ENCODE results near the gene PIGZ. TPM values are rescaled to one million over a fixed set of nuclear protein-coding genes. Genes with fewer than 3 reads are reported as not detected.
A peak's percentile ranks its signal among the peaks of the same experiment; 100 is the strongest.
"Not testable (repeated sequence)": the region's sequence is repeated elsewhere in the genome, so short reads cannot be mapped to it uniquely, and the experiment has no call there.

The PIGZ gene
- polyA plus RNA-seq, 3 donors: 2.2 to 7.7 (median 5.8) TPM

DNA sequence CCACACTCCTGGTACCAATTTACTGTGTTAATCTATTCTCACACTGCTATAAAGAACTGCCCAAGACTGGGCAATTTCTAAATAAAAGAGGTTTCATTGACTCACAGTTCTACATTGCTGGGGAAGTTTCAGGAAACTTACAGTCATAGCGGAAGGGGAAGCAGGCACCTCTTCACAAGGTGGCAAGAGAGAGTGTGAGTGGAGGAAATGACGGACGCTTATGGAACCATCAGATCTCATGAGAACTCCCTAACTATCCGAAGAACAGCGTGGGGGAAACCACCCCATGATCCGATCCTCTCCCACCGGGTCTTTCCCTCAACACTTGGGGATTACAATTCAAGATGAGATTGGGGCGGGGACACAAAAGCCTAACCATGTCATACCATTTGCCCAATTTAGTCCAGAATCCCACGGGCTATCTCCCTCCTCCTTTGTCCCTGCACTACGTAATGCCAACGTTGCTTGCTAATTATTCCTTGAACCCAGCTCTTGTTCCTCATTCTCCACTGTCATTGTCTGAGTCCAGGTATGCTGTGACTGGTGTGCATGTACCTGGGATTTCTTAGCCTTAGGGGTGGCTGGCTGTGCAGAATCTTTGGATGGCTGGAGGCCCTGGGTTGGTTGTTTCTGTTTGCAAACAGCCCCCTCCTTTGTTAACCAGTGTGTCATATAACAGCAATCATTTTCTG is 3.4 kb downstream of the PIGZ start:
- WGBS, 3 donors: 88 to 94% (median 93%) methylated on average over 11 of the region's 11 CpGs
- no peak overlapping the region for H3K27ac ChIP-seq (ENCODE audit: low read depth, low read length)

DNA sequence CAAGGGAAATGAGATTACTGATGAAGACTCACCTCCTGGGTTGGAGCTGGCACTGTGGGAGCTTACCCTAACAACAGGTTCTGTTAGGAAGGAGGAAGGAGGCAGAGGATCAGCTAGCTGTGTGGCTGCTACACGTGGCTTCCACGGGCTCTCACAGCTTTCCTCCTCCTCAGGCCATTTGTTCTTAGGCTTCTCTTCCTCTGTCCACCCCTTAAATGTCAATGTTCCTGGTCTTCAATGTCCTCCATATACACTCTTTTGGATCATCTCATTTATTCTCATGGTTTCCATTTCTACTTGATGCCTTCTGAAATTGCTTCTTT is 5.0 kb downstream of the PIGZ start:
- no peak overlapping the region for H3K27ac ChIP-seq (ENCODE audit: low read depth, low read length)
- WGBS, 3 donors: 75 to 93% (median 85%) methylated on average over 2 of the region's 2 CpGs

DNA sequence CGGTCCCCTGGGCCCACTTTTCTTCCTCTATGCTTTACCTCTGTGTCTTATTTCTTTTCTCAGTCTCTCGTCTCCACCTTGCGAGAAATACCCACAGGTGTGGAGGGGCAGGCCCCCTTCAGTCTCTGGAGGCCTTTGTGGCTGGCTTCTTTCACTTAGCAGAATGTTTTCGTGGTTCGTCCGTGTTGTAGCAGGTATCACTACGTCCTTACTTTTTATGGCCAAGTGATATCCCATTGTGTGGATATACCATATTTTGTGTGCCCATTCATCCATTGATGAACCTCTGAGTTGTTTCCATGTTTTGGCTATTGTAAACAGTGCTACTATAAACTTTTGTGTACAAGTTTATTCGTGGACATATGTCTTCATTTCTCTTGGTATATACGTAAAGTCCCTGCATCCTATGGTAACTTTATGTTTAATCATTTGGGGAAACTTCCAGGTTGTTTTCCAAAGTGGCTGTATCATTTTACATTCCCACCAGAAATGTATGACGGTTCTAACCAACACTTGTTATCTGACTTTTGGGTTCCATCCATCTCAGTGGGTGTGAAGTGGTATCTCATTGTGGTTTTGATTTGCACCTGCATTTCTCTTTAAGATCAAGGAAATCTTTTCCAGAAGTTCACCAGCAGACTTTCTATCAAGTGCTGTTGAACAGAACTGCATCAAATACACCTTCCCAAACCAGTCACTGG is 5.6 kb downstream of the PIGZ start:
- no peak overlapping the region for H3K27ac ChIP-seq (ENCODE audit: low read depth, low read length)
- WGBS, 3 donors: 90 to 92% (median 90%) methylated on average over 10 of the region's 10 CpGs

DNA sequence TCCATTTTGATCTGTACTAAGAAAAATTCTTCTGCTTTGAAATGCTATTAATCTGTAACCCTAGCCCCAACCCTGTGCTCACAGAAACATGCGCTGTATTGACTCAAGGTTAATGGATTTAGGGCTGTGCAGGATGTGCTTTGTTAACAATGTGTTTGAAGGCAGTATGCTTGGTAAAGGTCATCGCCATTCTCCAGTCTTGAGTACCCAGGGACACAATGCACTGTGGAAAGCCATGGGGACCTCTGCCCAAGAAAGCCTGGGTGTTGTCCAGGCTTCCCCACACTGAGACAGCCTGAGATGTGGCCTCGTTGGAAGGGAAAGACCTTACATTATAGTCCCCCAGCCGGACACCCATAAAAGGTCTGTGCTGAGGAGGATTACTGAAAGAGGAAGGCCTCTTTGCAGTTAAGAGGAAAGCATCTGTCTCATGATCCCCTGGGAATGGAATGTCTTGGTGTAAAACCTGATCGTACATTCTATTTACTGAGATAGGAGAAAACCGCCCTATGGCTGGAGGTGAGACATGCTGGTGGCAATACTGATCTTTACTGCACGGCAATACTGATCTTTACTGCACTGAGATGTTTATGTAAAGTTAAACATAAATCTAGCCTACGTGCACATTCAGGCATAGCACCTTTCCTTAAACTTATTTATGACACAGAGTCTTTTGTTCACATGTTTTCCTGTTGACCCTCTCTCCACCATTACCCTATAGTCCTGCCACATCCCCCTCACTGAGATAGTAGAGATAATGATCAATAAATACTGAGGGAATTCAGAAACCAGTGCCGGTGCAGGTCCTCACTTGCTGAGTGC is 6.3 kb downstream of the PIGZ start:
- no peak overlapping the region for H3K27ac ChIP-seq (ENCODE audit: low read depth, low read length)
- 72 to 81% (median 73%) methylated on average over 9 of the region's 9 CpGs for WGBS, 3 donors

DNA sequence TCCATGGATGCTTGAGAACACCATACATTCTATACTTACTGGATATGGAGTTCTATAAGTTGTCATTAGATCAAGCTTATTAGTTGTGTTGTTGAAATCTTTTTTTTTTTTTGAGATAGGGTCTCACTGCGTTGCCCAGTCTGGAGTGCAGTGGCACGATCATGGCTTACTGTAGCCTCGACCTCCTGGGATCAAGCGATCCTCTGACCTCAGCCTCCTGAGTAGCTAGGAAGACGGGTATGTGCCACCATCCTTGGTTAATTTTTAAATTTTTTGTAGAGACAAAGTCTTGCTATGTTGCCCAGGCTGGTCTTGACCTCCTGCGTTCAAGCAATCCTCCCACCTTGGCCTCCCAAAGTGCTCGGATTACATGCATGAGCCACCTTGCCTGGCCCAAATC is 13.8 kb downstream of the PIGZ start:
- WGBS, 3 donors: 80 to 95% (median 90%) methylated on average over 7 of the region's 7 CpGs

DNA sequence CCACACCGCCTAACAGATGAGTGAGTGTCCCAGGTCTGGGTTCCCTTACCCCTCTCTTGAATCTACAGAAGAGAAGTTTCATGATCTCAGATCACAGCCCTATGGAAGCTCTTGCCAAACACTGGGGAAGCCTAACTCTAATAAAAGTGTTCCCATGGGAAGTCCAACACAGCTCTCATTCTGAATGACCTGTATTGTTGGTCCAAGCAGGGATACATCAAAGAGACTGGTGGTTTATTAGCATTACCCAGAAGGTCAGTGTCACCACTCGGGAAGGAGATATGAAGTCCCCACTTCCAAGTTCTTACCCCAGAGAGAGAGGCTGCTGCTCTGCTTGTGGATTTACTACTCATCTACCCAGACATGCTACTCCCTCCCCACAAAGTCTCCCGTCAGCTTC is 17.3 kb downstream of the PIGZ start:
- WGBS, 3 donors: 92 to 93% (median 93%) methylated on average over 3 of the region's 3 CpGs
- no peak overlapping the region for H3K27ac ChIP-seq (ENCODE audit: low read depth, low read length)

More for the DNA sequence above, 13.8 kb downstream of the PIGZ start:
- H3K27ac ChIP-seq (ENCODE audit: low read depth, low read length): no peak overlapping the region

DNA sequence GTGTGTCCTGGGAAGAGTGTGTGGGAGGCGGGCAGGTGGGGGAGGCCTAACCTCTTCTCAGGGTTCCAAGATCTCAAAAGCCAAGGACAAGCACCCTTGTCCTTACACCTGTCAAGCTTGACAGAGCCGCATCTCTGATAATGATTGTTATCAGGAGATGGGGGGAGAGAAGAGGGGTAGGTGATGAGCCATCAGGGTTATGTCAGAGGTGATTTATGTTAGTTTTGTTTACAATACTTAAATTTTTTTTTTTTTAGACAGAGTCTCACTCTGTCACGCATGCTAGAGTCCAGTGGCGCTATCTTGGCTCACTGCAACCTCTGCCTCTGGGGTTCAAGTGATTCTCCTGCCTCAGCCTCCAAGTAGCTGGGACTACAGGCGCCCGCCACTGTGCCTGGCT is 18.9 kb downstream of the PIGZ start:
- WGBS, 3 donors: 94 to 96% (median 96%) methylated on average over 6 of the region's 6 CpGs
- no peak overlapping the region for H3K27ac ChIP-seq (ENCODE audit: low read depth, low read length)

DNA sequence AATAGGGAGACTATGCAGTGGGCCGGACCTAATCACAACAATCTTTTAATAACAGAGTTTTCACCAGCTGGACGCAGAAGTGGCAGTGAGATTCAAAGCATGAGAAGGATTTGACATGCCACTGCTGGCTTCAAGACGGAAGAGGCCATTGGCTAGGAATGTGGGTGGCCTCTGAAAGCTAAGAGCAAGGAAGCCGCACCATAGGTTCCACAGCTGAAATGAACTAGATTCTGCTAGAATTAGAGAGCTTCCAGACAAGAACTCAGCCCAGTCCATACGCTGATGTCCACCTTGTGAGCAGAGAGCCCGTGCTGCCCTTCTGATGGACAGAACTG is 19.4 kb downstream of the PIGZ start:
- 85 to 86% (median 86%) methylated on average over 6 of the region's 6 CpGs for WGBS, 3 donors
- no peak overlapping the region for H3K27ac ChIP-seq (ENCODE audit: low read depth, low read length)

DNA sequence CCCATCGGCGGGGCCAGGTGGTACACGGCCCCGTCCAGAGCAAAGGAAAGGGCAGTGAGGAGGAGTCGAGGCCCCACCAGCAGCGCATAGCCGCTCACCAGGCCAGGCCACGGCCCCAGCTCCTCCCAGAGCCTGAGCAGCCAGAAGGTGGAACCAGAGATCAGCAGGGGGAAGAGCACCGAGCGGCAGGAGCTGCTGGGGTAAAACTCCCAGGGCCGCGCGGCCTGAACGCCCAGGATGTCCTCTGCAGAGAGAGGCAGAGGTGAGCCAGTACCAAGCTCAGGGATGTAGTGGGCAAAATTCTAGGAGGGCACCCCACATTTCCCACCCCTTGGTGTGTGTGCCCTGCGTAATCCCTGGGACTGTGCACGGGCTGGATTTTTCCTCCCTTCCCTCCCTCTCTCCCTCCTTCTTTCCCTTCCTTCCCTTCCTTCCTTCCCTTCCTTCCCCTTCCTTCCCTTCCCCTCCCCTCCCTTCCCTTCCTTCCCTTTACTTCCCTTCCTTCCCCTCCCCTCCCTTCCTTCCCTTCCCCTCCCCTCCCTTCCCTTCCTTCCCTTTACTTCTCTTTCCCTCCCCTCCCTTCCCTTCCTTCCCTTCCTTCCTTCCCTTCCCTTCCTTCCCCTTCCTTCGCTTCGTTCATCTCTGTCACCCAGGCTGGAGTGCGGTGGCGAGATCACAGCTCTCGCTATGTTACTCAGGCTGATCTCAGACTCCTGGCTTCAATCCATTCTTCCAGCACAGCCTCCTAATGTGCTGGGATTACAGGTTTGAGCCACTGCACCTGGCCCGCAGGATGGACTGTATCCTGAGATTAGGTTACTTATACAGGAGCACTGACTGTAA is 20.0 kb downstream of the PIGZ start:
- no peak overlapping the region for H3K27ac ChIP-seq (ENCODE audit: low read depth, low read length)
- WGBS, 3 donors: 49 to 52% (median 50%) methylated on average over 22 of the region's 22 CpGs

DNA sequence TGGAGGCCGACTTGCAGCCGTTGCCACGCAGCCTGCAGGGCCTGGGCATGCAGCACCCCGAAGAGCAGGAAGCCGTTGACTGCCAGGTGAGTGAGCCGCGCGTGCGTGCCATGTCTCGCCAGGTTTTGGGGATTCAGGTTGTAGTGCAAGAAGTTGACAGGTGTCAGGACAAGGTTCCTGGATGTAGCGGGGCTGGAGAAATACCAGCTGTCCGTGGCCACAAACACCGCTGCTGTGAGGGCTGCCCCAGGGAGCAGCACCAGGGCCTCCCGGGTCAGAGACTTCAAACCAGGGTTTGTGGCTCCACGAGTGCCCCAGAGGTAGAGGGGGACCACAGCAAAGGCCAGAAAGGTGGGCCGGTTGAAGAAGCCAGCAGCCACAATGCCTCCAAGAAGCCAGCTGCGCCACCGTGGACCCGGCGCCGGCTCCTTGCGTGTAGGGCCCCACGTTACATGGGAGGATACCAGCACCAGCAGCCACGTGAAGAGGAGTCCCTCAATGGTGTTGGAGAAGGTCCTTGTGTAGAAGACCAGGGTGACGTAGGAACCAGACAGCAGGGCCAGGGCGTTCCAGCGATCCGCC is 20.7 kb downstream of the PIGZ start:
- no peak overlapping the region for H3K27ac ChIP-seq (ENCODE audit: low read depth, low read length)

DNA sequence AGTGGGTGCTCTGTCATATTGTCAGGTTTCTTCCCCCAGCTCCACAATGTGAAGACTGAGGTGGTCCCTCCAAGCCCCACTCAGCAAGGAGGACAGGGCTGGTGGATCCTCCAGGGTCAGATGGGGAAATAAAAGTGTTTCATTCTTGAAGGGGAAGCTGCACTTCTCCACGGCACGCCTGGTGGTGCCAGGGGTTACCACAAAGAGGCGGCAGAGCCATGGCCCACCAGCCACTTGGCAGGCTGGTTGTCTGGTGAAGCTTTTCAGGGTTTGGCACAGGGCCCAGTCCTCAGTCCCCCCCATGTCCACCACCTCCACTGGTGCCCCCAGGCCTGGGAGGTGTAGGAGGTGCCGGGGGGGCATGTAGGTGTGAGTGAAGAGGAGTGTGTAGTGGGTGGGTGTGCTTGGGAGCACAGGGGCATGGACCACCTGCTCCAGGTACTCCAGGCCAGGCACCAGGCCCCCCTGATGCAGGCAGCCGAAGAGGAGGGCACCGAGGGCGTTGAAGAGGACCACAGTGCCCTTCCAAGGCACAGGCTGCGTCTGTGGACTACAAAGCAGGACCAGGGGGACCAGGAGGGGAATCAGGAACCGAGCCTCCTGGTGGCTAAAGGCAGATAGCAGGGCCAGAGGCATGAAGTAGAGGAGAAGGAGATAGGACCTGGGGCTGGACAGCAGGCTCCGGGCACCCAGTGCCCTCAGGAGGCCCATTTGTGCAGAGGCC is 21.3 kb downstream of the PIGZ start:
- WGBS, 3 donors: 74 to 82% (median 77%) methylated on average over 10 of the region's 10 CpGs
- H3K27ac ChIP-seq (ENCODE audit: low read depth, low read length): no peak overlapping the region

More for the DNA sequence above, 20.7 kb downstream of the PIGZ start:
- WGBS, 3 donors: 83 to 87% (median 87%) methylated on average over 28 of the region's 28 CpGs

DNA sequence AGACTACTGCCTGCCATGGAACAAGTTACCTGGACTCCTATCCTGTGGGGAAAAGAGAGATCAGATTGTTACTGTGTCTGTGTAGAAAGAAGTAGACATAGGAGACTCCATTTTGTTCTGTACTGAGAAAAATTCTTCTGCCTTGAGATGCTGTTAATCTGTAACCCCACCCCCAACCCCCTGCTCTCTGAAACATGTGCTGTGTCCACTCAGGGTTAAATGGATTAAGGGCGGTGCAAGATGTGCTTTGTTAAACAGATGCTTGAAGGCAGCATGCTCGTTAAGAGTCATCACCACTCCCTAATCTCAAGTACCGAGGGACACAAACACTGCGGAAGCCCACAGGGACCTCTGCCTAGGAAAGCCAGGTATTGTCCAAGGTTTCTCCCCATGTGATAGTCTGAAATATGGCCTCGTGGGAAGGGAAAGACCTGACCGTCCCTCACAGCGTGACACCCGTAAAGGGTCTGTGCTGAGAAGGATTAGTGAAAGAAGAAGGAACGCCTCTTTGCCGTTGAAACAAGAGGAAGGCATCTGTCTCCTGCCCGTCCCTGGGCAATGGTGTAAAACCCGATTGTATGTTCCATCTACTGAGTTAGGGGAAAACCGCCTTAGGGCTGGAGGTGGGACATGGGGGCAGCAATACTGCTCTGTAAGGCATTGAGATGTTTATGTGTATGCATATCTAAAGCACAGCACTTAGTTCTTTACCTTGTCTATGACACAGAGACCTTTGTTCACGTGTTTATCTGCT is 24.4 kb downstream of the PIGZ start:
- WGBS, 3 donors: 64 to 81% (median 69%) methylated on average over 13 to 14 of the region's 14 CpGs

DNA sequence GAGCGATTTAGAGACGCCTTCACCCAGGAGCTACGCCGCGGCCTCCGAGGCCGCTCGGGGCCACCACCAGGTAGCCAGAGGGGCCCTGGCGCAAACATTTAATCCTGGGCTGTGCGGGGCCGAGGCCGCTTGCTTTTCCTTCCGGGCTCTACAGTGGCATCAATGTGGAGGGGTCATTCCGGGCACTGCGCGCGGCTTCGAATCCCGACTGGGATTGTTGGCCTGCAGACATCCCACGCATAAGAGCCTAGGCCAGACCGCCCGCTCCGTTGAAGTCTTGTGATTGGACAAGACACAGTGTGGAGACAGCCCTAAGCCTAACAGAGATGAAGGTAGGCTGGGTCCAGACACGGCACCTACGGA is 25.7 kb downstream of the PIGZ start:
- no peak overlapping the region for H3K27ac ChIP-seq (ENCODE audit: low read depth, low read length)
- WGBS, 3 donors: 0 to 1% (median 1%) methylated on average over 25 of the region's 25 CpGs

More for the DNA sequence above, 24.4 kb downstream of the PIGZ start:
- H3K27ac ChIP-seq (ENCODE audit: low read depth, low read length): not testable (repeated sequence)

DNA sequence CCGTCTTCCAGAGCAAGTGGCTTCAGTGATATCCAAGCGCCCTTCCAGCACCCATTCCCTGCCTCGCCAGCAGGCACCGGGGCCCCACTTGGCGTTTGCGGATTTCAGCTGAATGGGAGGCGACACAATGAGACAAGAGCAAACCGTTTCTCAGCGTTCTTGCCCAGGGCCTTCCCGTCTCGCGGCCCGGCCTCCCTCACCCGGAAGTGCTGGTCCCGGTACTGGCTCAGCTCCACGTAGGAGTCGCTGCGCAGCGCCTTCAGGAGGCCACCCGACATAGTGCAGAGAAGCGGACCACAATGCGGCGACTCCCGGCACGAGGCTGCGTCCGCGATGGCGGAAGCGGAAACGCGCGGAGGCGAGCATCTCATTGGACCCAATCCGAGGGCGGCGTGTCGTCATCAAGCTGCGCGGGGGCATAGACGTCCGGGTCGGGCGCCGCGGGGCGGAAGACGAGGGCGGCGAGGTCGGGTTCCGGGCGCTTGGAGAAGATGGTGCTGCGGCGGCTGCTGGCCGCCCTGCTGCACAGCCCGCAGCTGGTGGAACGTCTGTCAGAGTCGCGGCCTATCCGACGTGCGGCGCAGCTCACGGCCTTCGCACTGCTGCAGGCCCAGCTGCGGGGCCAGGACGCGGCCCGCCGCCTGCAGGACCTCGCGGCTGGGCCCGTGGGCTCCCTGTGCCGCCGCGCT is 26.3 kb downstream of the PIGZ start, which contains the start of gene NCBP2:
TSS of gene NCBP2 (minus strand) at position 303 of the 689 bp plus-strand sequence. CDS start at position 278, 25 bp downstream.
- H3K27ac ChIP-seq (ENCODE audit: low read depth, low read length): peak within 1 kb of the TSS; percentile 70
- WGBS, 3 donors: 0 to 1% (median 0%) methylated on average over 75 to 77 of the region's 77 CpGs

DNA sequence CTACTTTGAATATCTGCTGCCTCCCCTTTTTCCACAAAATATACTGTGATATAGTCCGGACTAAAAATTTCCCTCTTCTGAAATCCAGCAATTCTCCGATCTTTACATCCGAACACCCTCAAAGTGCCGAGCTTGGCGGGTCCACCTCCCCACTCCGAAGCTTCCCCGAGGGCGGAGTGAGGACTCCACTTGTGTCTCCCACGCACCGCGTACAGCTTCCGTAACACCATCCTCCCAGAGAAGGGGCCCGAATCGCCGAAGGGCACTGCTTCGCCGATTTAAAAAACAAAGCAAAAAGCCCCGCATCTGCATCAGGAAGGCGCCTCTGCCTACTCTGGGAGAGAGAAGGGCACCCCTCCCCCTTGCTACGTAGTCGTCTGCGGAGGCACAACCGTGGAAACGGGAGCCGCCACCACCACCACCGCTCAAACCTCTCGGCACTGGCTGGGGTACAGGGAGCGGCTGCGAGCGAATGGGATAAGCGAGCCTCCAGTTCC is 26.9 kb downstream of the PIGZ start:
- WGBS, 3 donors: 0% methylated on average over 31 of the region's 31 CpGs
- H3K27ac ChIP-seq (ENCODE audit: low read depth, low read length): peak overlapping the region; percentile 70

DNA sequence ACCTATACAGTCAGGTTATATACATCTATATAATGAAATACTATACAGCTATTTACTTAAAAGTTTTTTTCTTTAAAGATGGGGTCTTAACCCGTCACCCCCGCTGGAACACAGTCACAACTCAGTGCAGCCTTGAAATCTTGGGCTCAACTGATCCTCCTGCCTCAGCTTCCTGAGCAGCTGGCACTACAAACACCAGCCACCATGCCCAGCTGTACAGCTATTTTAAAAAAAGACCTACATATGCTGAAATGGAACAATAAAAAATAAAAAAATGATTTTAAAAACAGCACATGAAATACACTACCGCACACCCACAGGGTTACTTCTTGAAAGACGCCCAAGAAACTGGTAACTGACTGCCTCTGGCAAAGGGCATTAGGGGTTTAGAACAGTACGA is 30.1 kb downstream of the PIGZ start:
- 86 to 92% (median 89%) methylated on average over 5 of the region's 5 CpGs for WGBS, 3 donors
- H3K27ac ChIP-seq (ENCODE audit: low read depth, low read length): no peak overlapping the region
